ENCODE measurements around the gene POLR1H.
"Not testable (repeated sequence)": the region's sequence is repeated elsewhere in the genome, so short reads cannot be mapped to it uniquely, and the experiment has no call there.

POLR1H gene, protein sequence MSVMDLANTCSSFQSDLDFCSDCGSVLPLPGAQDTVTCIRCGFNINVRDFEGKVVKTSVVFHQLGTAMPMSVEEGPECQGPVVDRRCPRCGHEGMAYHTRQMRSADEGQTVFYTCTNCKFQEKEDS

DNA sequence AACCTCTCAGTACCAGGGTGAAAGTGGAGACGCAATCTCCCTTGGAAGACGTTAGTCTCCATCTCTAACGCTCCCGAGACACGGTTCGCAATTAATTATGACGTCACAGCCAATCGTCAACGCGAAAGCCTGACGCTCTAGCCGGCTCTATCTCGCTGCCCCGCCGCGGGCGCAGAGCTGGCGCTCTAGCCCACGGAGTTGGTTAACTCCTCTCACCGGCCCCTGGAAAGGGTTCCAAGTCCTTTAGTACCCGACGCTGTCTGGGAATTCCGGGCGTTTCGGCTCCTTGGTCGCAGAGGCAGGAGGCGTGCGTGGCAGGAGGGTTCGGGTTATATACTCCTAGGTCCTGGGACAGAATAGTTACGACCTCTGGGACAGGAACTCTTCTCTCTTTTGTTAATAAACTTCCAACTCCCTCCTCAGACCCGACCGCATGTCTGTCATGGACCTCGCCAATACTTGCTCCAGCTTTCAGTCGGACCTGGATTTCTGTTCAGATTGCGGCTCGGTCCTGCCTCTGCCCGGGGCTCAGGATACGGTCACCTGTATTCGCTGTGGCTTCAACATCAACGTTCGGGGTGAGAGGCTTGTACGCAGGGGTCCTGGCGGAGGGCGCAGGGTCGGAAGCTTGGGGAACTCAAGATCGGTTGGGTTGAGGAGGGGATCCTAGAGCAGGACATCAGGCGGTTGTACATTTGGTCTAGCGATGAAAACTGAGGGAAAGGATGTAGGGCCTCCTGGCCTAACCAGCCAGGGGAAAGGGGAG, at the start of gene POLR1H:
POLR1H (plus strand) TSS at position 174 of the 766 bp plus-strand sequence; CDS start at position 434, 260 bp downstream.
- peak; percentile 98 for DNase-seq

DNA sequence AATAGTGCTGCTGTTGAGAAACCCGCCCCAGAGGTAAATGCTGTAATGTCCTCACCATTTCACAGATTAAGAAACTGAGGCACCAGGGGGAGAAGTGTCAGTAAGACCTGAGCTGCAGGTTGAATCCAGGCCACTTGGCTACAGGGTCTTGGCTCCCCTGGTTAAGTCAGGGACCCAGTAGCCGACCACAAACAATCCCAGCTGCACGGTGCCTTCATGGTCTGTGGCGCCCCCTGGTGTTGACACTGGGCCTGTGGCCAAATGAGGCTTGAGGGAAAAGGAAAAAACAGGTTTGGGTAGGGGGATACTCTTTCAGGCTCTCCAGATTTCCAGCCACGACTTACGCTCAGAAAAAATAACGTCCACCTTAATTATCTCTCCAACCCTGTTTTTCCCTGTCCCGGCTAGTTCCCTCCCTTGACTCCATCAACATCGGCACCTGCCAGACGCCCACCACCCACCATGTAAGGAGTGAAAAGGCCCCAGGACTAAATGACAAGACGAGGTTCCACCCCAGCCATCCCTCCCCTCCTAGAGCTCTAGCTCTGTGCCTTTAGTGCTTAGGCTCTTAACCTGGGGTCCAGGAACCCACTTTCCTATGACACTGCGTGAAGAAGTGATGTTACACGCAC, 47.7 kb upstream of the POLR1H start:
- peak; percentile 9 for DNase-seq

DNA sequence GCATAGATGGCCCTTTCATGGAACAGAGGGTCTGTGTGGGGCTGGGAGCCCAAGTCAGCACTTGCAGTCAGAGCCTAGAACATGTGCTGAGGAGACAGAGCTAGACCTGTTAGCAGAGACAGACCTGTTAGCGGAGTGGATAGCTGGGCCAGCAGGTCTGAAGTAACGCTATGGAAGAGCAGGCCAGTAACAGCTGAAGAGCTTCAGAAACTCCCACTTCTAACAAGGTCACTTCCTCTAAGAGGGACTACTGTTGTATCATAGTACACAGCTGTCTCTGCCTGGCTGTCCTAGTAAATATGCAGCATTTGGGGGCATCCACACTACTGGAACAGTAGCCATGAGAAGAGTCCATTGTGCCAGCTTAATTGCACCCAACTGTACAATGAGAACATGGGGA, 41.2 kb upstream of the POLR1H start:
- no peak for DNase-seq

DNA sequence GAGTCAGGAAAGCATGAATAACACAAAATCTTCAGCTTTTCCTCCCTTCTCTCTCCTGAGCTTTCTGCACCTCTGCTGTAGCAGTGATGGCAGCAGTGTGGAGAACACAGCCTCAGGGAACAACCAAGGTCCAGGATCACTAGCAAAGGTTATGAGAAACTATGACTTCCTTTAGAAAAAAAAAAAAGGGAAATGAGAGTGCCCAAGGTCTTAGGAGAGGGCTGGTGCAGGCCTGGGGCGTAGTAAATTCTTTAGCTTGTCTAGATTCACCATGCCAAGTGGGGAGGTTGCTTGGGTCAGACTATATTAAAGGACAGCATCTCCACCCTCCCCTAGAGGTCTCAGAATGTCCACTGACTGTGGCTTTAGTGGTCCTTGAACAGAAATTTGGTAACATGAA, 40.4 kb upstream of the POLR1H start:
- no peak for DNase-seq

DNA sequence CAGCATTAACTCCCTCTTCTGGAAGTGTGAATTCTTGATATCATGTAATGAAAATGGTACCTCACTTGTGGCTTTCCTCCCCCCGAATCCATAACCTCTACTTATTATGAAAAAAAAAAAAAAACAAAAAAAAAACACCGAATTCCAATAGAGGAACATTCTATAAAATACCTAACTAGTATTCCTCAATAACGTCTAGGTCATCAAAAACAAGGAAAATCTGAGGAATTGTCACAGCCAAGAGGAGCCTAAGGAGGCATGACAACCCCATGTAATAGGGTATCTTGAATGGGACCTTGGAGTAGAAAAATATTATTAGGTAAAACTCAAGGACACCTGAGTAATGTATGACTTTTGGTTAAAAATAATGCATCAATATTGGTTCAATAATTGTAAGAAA, 38.9 kb upstream of the POLR1H start:
- DNase-seq: no peak

DNA sequence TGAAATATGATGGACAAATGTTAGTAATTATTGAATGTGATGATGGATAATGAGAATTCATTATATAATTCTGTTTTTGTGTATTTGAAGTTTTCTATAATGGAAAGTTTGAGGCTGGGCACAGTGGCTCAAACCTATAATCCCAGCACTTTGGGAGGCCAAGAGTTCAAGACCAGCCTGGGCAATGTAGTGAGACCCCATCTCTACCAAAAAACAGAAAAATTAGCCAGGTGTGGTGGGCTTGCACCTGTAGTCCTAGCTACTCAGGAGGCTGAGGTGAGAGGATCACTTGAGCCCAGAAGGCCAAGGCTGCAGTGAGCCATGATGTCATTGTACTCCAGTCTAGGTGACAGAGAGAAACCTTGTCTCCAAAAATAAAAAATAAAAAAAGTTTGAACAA, 38.4 kb upstream of the POLR1H start:
- DNase-seq: not testable (repeated sequence)

DNA sequence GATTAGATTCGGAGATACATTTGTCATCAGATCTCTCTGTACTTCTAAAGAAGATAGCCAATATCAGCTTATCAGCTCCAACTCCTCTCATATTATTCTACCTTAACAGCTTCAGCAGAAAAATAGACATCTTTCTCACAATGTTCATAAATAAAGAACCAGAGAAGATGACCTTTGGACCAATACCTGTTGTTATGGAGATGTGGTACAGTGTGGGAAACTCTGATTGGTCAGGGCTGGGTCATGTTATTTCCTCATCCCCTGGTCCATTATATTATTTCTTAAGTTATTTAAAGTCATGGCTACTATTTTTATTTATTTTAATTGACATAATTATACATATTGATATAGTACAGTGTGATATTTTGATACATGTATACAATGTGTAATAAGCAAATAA, 35.9 kb upstream of the POLR1H start:
- no peak for DNase-seq

DNA sequence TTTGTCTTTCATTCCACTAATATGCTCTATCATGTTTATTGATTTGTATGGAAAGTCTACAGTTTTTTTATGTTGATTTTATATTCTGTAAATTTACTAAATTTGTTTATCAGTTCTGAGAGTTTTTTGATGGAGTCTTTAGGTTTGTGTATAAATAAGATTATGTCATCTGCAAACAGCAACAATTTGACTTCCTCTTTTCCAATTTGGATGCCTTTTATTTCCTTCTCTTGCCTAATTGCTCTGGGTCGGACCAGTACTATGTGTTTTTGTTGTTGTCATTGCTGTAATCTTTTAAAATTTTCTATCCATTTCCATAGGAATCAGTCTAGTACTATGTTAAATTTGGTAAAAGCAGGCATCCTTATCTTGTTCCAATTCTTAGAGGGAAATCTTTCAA, 31.5 kb upstream of the POLR1H start:
- DNase-seq: no peak

DNA sequence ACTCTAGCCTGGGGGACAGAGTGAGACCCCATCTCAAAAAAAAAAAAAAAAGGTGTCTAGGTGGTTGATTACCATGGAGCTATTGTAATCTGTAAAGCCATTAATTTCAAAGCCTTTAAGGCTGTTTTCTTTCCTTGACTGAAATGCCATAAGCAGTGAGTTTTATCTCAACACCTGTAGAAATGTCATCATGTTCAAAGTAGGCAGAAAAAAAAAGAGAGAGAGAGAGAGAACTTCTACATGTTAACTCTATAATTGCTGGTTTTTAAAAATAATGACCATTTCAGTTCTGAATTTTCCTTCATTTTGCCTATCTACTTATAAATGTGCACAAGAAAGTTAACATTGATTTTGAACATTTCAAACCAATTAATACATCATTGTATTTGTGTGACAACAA, 29.7 kb upstream of the POLR1H start:
- no peak for DNase-seq

DNA sequence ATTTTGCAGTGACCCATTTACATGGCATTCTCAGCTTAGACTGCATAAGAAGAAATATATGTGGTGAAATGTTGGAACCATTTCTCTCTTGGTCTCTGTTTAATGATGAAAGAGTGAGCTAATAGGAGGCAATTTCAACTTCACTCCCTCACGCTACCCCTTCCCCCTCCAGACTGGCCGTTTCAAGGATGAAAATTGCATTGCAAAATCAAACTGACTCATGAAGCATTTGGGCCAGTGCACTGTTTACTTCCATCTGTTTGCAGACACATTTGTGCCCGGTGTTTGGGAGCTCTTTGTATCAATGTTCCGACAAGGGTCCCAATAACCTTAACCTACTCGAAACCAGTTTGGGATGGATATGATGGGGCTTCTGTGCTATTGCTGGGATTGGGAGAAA, 27.6 kb upstream of the POLR1H start:
- DNase-seq: not testable (repeated sequence)

DNA sequence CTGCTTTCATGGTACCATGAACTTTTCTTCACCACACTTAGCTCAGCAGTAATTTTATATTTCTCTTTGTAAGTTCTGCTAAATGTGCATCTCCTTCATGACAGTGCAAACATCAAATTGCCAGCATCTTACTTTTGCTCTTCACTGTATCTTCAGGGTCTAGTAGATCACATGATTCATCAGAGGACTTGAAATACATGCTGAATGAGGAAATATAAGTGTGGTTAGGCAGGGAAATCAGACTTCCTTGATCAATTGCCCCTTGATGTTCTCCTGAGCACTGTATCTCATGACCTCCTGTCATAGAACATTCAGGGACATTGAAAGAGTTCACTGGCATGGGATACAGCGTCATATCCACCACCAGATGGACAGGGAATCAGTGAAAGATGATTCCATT, 25.3 kb upstream of the POLR1H start:
- no peak for DNase-seq

DNA sequence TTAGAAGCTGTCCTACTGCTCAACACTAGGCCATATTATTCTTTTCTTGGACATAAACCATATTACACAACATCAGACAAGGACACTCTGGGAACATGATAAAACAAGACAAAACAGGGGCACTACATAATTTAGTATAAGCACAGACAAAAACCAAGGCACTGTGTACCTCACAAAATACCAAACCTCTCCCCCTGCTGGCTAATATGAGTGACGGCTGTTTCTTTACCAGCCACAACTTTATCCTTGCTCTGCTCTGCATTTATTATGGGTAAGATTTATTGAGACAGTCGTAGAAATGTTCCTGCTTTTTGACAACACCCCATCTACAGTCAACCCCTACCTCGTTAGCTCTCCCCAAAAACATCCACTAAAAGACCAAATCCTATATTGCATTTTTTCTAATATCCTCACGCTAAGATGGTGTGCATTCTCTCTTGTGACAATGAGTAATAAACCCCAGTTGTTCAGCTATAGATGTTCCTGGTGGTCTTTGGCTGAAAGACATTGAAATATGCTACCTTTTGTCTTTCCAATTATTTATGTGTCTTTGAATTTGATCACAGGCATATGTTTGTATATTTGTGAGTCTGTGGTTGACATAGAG, 23.8 kb upstream of the POLR1H start:
- no peak for DNase-seq

DNA sequence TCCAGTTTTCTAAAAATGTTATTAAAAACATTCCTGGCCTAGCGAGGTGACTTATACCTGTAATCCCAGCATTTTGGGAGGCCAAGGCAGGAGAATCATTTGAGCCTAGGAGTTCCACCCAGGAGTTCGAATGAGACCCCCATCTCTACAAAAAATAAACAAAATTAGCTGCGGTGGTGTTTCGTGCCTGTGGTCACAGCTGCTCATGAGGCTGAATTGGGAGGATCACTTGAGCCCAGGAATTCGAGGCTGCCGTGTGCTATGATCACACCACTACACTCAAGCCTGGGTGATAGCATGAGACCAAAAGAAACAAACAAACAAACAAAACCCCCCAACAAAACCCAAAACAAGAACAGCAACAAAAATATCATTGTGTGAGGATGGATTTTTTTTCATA, 19.8 kb upstream of the POLR1H start:
- no peak for DNase-seq

DNA sequence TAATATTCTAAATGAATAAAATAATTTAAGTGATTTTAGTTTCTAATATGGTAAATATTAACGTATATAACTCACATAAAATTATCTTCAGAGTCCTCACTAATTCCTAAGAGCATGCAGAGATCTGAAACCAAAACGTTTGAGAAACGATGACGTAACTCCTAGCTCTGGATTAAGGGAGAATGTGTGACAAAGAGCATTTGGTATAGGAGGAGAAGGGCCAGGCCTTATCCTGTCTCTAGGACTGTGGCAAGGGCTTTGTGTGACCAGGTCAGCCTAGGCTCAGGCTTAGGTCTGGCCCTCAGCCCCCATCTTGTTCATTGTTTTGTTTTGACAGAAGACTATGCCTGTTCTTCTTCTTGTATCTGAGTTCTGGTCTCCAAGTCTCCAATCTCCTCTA, 19.2 kb upstream of the POLR1H start:
- no peak for DNase-seq

DNA sequence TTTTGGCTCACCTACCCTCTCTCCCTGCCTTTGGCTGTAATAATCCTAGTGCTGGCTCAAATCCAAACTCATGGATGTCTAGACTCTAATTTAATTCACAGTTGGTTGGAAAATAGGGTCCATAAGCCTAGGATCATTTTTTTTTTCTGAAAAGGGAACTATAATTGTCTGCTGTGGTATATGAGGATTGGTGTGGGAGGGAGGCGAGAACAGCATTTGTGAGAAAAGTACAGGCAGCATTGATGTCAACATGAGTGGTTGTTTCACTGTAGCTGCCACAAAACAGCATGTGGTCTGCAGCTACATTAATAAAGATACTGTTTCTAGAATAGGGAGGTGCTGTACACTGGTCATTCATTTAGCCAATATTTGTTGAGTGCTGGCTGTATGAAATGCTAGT, 18.6 kb upstream of the POLR1H start:
- no peak for DNase-seq

DNA sequence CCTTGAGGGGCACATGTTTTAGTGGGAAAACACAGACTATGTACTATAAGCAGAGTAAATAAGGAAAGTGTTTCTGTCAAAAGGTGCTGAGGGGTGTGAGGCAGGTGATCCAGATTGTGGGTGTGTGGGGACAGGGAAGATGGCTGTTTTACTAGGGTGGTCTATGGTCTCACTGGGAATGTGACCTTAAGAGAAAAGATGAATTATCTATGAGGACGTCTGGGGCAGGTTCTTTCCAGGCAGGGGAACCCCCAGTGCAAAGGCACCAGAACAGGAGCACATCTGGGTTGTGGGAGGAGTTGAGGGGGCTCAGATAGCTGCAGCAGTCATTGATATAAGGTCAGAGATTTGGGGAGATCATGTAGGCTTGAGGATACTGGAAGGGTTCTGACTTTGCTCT, 18.2 kb upstream of the POLR1H start:
- no peak for DNase-seq

DNA sequence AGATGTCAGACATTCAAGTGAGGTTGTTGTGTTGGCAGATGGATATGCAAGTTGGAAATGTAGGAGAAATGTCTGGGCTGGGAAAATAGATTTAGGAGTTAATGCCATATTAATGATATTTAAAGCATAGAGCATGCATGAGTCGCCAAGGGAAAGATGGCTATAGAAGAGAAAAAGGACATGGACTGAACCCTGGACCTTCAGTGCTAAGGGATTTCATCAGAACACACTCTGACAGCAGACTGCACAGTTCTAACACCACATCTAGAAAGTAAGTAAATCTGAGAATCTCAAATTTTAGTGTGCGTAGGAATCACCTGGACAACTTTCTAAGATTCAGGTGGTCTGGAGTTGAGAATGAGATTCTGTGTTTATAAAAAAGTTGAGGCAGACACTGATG, 17.3 kb upstream of the POLR1H start:
- no peak for DNase-seq

DNA sequence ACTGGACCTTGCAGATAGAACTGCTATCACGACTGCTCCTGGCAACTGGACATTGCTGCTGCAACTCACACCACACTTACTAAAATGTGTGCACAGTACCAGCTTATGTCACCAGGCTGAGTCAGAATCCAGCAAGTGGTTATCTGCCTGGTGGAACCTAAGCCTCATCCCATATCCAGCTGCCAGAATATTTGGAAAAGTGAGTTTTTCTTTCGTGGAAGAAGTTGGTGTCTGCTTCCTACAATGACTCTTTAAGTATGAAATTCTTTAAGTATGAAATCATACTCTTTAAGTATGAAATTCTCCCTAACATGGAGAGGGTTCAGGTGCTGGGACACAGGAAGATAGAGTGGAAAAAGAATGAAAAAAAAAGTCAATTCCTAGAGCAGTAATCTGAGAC, 16.4 kb upstream of the POLR1H start:
- DNase-seq: no peak

DNA sequence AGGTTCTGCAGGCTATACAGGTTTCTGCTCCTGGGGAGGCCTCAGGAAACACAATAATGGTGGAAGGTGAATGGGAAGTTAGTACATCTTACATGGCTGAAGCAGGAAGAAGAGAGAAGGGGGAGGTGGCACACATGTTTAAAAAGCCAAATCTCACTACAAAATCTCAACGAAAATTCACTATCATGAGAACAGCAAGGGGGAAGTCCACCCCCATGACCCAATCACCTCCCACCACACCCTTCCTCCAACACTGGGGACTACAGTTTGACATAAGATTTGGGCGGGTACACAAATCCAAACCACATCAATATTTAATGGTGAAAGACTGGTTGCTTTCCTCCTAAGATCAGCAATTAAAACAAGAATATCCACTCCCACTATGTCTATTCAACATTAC, 13.8 kb upstream of the POLR1H start:
- no peak for DNase-seq

DNA sequence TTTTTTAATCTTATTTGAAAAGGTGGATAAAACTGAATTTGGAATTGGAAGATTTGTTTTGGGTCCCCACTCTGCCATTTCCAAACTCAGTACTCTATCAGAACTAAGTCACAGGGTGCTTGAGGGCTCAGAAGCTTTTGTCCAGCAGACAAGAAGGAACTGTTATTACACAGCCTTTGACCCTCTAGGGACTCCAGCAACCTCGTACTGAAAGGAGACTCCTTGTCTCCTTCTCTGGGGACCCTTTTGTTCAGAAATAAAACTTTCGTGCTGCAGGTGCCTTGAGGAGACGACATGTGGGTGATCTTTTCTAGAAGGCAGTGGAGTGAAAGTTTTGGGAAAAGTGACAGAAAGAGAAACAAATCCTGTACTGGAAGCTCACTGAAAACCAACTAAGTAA, 7.4 kb upstream of the POLR1H start:
- no peak for DNase-seq

DNA sequence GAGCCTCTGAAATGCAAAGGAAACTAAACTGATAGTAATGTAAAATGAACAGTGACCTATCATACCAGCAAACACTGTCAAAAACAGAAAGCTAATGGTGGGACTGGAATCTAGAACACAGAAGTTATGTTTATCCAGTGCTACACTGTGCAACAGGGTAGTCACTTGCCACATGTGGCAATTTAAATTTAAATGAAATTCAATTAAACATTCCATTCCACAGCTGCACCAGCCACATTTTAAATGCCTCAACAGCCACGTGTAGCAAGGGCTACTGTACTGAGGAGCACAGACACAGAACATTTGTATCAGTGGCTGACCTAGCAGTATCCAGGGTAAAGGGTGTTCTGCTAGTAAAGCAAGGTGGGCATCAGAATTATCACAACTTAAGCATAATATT, 5.6 kb upstream of the POLR1H start:
- DNase-seq: no peak

DNA sequence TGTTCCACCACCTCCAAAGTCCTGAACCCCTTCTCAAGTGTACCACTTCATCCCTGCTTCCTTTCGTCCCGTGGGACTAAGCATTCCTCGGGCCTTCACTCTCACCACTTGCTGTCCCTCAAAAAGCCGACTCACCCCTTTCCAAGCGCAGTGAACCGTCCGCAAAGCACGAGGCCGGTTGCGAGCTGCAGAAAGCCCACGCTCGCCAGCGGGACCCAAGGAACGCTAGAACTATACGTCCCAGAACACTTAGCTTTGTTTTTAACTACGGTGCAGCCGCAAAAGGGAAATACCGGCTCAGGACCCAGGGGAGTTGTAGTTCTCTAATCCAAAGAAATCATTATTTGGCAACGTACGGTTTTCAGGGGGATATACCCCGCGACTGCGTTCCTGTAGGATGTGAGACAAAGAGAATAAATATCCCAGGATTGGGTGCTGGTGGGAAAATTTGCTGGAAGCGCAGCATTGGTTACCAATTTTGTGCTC, 416 bp upstream of the POLR1H start:
- DNase-seq: no peak

DNA sequence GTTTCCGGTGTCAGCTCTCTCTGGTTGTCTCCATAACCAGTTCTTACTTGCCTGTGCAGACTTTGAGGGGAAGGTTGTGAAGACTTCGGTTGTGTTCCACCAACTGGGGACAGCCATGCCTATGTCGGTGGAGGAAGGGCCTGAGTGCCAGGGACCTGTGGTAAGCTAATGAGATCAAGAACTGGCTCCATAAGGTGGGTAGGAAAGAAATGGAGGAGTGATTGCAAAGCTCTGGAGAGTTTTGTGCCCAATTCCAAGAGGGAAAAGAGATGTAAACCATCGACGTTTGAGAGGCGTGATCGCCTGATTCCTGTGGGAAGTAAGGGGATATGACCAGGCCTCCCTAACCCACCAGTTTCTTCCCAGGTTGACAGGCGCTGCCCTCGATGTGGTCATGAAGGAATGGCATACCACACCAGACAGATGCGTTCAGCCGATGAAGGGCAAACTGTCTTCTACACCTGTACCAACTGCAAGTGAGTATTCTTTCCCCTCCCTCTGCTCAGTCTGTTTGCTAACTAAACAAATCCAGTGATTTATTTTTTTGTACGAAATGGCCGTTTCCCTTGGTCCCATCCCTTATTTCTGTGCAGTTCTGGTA, 893 bp downstream of the POLR1H start:
- DNase-seq: no peak

All from NCI-H748 treated with DMSO at 0.1 percent for 48 hours (cell line).